Stimulated activated CD8-positive, alpha-beta memory T cell treated with anti-CD3 and anti-CD28 coated beads, Interleukin-7, amount 100 ng/mL, for 24 hours (primary cell): ENCODE data around the gene LYRM4.

Experiments used
- DNase-seq: peaks from one replicate; pipeline ENCODE4 v3.0.0-alpha.2; 2020; ENCODE audit warnings: low read depth

LYRM4 gene

GRCh38 chr6:5094327-5094726 lies 166.4 kb downstream of the LYRM4 start:
- no peak for DNase-seq

DNA sequence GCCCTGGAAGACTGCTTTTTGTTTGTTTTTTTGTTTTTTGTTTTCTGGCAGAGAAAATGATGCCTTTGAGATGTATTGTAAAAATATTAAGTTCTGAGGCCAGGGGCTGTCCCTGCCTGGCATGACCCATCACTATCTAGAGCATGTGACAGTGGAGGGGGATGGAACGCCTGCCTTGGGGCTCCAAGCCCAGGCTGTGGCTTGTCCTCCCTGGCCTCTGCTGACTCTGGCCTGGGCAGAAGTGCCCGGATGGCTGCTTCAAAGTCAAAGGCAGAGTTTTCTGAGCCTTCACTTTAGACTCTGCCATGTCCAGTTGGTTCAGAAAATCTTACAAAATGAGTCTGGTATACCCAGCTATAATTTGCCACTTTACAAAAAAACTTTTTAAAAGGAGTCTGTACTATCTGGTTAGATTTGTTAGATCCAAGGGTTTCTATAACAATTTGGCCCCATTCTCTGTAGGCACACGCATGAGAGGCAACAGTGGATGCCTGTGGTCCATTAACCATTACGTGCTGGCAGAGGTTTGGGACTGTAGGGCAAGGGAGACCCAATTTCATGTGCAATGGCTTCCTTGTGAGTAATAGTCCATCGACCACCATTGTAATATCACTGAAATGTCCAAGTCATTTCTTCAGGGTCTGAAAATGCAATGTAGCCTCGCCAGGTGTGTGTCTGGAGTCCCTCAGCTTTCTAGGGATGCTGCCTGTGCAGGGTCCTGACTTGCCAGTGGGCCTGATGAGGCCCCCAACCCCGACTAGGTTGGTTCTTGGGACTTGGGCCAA lies 167.3 kb downstream of the LYRM4 start:
- DNase-seq: no peak

GRCh38 chr6:5091210-5092069 lies 169.3 kb downstream of the LYRM4 start:
- DNase-seq: no peak

DNA sequence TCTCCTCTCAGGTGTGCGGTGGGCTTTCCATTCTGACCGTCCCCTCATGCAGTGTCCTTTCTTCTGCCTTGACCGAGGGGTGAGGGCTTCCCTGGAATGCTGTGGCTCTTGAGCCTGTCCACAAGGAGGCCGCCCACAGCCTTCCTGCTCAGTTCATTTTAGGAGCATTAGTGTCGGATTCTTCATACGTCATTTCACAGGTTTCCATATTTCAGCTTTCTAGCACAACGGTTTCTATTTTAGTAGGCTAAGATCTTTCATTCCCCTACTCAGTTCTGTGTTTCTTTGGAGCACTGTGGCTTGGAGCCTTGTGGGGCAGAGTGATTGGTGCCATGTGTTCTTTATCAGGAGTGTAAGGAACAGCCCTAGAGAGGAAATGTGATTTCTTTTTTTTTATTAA lies 170.1 kb downstream of the LYRM4 start:
- no peak for DNase-seq

DNA sequence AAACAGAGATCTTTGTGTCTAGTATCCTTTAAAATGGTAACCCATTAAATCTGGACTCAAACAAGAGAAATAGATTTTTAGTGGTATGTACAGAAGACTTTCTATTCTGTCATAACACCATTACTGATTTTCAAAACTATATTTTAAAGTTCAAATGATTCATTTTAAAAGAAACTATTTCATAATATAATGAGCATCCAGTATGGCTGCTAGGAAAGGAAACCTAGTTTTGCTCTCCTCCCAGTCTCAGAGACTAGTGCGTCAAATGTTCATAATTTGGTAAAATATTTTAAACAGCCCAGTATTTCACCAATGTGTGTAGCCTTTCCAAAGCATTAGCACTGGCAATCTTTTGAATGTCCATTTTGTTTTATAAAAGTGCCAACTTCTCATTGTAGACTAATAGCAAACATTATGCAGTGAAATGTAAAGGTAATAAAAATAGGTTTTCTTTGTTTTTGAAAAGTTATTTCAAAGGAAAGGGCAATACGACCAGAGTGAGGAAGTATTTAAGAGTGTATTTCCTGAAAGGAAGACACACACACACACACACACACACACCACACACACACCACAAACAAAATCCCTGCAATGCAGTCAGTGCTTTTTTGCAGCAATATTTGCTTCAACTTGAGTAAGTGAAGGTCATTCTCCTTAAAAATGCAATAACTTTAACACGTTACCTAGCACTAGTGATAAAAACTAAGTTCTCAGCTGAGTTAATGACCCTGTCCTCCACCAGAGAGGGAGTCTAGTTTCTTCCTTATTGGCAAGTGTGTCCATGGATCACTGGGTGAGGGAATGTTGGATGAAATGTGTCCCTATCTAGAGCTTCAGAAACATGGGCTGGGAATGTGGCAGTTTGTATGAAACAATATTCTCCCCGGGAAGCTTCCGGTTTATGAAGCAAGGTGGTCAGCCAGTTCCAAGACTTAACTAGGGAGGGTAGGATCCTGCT lies 171.0 kb downstream of the LYRM4 start:
- no peak for DNase-seq

DNA sequence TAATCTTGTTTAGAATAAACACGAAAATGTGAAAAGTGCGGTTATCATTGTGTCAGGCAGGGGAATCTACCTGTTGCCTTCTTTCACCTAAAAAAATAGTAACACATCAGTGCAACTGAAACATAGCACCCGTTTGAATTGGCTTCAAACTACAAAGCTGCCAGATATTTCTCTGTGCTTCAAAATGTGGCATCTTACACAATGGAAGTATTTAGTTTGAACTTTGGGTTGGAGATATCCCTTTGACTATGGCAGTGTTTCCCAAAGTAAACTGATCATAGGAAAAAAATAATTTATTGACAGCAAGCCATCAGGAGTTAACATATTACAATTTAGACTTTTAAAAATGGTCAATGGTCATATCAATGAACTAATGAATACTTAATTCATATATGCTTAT lies 172.0 kb downstream of the LYRM4 start:
- DNase-seq: no peak

DNA sequence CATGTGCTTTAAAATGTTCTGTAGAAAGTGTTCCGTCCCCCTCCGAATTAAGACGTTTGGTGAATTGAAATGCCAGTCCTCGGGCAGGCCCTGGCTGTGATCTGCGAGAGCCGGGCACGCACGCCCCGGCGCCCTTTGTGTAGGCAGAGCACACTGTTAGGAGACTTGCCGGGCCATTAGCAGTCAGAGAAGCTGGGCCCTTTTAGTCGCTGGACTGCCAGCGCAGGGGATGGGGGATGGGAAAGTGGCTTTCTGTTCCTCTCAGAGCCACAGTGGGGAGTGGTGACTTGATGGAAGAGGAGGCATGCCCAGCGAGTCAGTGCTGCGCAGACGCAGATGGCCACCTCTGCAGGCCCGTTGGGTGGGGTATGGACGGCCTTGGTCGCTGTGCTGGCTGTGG lies 173.4 kb downstream of the LYRM4 start:
- no peak for DNase-seq

DNA sequence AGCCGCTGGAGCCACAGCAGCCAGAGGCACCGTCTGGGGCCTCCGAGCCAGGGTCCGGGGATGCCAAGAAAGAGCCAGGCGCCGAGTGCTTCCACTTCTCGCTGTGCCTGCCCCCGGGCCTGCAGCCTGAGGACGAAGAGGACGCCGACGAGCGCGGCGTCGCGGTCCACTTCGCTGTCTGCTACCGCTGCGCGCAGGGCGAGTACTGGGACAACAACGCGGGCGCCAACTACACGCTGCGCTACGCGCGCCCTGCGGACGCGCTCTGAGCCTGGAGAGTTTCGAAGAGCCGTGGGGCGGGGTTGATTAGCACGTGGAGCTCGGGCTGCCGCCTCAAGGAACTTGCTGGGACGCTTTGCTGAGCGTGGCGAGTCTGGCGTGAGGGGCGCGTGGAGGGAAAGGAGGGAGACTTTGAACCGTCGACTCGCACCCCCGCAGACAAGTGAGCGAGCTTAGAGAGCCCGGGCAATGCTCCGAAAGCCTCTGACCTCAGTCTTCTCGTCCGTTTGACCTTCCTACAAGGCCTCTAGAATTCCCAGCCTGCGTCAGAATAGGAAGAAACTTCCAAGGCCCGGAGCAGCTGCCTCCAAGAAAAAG lies 174.4 kb downstream of the LYRM4 start:
- no peak for DNase-seq

GRCh38 chr6:5085648-5086293 lies 175.0 kb downstream of the LYRM4 start:
- no peak for DNase-seq

DNA sequence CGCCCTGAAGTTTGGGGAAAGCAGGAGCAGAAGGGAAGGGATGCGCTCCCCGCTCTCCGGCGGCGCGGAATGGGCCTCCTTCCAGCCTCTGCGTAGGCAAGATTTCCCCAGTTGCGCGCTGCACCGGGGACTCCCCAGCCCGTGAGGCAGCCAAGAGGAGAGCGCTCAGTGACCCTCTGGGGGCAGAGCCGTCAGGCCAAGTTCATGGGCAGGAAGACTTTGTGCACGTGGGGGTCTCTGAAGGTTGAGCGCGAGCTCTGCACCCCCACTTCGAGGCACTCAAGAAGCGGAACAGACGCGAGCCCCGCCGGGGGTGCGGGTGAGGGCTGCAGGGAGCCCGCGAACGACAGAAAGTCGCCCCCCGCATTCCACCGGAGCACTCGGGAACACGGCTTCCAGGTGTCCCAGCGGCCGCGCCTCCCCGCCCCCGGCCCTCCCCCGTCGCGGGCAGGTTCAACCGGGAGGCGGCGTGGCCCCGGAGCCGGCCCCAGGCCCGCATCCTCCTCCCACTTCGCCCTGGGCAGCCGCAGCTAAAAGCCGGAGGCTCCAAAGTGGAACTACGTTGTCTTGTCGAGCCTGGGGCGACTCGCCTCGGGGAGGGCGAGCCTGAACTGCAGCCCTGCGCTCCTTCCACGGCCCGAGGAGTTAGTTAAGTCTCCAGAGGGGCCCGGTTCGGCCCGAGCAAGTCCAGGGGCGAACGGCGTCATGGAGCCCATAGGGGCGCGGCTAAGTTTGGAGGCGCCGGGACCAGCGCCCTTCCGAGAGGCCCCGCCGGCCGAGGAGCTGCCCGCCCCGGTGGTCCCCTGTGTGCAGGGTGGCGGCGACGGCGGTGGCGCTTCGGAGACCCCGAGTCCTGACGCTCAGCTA lies 175.7 kb downstream of the LYRM4 start, which contains the start of gene PPP1R3G:
Gene PPP1R3G, plus strand, starts transcription at position 561 of the 867 bp plus-strand sequence. Its CDS starts 145 bp downstream, at position 706.
- no peak for DNase-seq

DNA sequence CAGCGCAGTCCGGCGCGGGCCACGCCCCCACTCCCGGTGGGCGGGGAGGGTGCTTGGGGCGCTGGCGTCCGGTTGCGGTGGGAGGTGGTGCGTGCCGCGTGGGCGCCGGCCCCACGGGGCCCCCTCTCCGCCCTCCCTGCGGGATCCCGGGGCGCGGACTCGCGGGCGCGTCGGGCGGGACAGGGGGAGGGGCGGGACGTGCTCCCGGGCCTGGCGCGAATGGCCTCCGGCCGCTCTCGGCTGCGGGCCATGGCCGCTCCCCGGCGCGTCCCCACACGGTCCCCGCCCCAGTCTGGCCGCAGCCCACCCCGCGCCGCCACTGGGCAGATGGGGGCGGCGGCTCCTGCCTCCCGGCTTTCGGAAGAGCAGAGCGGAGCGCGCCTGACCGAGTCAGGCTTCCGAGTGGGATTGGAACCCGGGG lies 176.4 kb downstream of the LYRM4 start:
- DNase-seq: no peak

DNA sequence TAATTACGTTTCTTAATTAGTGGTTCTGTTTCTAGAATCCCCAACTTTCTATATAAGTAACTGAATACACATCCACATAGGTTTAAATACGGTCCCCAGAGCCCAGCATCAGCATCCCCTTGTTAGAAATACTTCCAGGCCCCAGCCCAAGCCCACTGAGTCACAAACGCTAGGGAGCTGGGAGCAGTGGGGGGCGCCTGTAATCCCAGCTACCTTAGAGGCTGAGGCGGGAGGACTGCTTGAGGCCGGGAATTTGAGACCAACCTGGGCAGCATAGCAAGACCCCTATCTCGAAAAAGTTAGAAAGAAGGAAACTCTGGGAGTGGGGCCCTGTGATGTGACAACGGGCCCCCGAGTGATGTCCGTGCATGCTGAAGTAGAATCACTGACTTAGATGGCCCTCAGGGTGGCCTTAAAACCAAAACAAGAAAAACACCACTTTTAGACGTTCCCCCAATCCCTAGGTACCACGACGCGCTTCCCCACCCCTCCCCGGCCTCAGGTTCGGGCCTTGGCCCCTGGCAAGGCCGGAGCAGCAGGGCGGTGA lies 176.9 kb downstream of the LYRM4 start:
- no peak for DNase-seq

DNA sequence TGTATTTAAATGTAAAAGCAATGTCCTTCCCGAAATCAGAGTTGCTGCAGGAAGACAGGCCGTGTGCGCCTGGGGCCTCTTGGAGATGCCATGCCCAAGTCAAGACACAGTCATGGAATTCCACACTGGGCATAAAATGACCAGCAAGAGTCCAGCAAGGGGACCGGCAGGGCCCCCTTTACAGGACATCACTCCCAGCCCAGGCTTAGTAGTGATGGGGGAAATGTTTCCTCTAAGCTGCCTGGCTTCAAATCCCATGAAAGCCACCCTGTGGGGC lies 177.5 kb downstream of the LYRM4 start:
- DNase-seq: no peak

GRCh38 chr6:5082487-5083306 lies 178.1 kb downstream of the LYRM4 start:
- DNase-seq: no peak

GRCh38 chr6:5081955-5082354 lies 178.8 kb downstream of the LYRM4 start:
- no peak for DNase-seq

DNA sequence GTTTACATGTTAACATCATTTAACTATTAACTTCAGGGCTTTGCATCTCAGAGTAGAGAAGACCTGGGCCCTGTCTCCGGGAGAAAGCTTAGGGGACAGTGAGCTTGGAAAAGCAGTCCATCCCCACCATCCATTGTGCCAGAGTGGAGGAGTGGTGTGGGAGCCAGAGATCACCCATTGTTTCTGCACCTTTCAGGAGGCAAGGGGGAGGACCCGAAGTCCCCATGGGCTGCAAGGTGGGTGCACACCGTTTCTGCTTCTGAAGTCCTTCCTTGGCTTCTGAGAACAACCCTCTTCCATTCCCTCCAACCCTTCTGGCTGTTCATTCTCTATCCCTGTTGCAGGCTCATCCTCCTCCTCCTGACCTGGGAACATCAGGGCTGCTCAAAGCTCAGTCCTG lies 179.6 kb downstream of the LYRM4 start:
- DNase-seq: no peak

DNA sequence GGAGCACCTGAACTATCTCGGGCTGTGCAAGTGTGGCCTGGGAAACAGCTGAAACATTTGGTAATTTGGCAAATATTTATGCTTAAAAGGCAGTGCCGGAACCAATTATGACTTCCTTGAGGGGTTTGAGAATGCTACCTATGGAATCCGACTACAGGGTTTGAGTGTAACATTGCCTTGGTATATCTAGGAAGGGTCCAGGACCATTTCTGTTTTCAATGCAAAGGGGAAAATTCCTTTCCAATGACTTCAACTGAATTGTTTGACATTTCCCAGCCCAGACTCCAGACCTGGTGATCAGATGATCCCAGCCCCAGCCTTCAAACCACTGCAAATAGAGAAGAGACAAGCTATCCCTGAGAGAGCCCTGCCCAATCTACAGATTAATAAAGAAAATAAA lies 180.2 kb downstream of the LYRM4 start:
- no peak for DNase-seq

GRCh38 chr6:5079692-5080091 lies 181.1 kb downstream of the LYRM4 start:
- no peak for DNase-seq

- DNase-seq: no peak
These were observed 182.6 kb downstream of the LYRM4 start for GRCh38 chr6:5078121-5078669.
